ENCODE measurements around the gene KLHL36.

KLHL36 gene

DNA sequence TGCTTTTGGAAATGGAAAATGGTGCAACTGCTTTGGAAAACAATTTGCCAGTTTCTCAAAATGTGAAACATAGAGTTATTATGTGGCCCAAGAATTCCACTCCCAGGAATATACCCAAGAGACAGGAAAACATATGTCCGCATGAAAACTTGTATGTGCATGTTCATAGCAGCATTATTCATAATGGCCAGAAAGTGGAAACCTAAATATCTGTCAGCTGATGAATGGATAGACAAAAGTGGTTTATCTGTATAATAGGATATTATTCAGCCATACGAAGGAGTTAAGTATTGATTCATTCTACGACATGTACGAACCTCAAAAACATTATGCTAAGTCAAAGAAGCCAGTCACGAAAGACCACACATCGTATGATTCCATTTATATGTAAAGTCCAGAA is 22.8 kb upstream of the KLHL36 start:
- Histone ChIP-seq H3K4me1 (ENCODE audit: insufficient read depth, low read length, poor library complexity, severe bottlenecking) (no peaks in the 10 kb centered on the region), H3K27me3 (ENCODE audit: insufficient read depth, low read length, poor library complexity, severe bottlenecking) (no peaks in the 10 kb centered on the region), H3K4me3 (ENCODE audit: low read length, poor library complexity, severe bottlenecking) (no peak overlapping the region), H2AFZ (ENCODE audit: low read length) (no peak overlapping the region), H3K36me3 (ENCODE audit: insufficient read depth, low read length) (no peaks in the 10 kb centered on the region), H4K20me1 (ENCODE audit: insufficient read depth, low read length, poor library complexity, severe bottlenecking) (no peaks in the 10 kb centered on the region), H3K4me2 (ENCODE audit: low read depth, low read length, poor library complexity, severe bottlenecking) (no peak overlapping the region), H3K9me3 (ENCODE audit: insufficient read depth, low read depth, low read length) (no peaks in the 10 kb centered on the region), H3K9me2 (replicated peaks; ENCODE audit: low read depth, low read length) (no peaks in the 10 kb centered on the region), H3K79me2 (ENCODE audit: insufficient read depth, low read length) (no peaks in the 10 kb centered on the region), H3K9ac (ENCODE audit: low read depth, low read length, poor library complexity, severe bottlenecking) (no peak overlapping the region), H3F3A (ENCODE audit: low read depth) (no peaks in the 10 kb centered on the region)
- TF ChIP-seq CTCF (conservative IDR thresholded peaks at IDR 0.05; ENCODE audit: low read length): no peak
- TF ChIP-seq EZH2phosphoT487 (IDR thresholded peaks at IDR 0.05; ENCODE audit: borderline replicate concordance): no peak

GRCh38 chr16:84628226-84628731 is 20.0 kb upstream of the KLHL36 start:
- Histone ChIP-seq H3K9ac (ENCODE audit: low read depth, low read length, poor library complexity, severe bottlenecking) (no peak overlapping the region), H3K4me2 (ENCODE audit: low read depth, low read length, poor library complexity, severe bottlenecking) (no peak overlapping the region)

GRCh38 chr16:84629580-84629979 is 18.7 kb upstream of the KLHL36 start:
- Histone ChIP-seq H2AFZ (ENCODE audit: low read length) (no peak overlapping the region), H3K9me2 (replicated peaks; ENCODE audit: low read depth, low read length) (no peaks in the 10 kb centered on the region), H3K4me3 (ENCODE audit: low read length, poor library complexity, severe bottlenecking) (no peak overlapping the region), H3K9me3 (ENCODE audit: insufficient read depth, low read depth, low read length) (no peaks in the 10 kb centered on the region), H3F3A (ENCODE audit: low read depth) (no peaks in the 10 kb centered on the region), H3K79me2 (ENCODE audit: insufficient read depth, low read length) (no peaks in the 10 kb centered on the region), H3K36me3 (ENCODE audit: insufficient read depth, low read length) (no peaks in the 10 kb centered on the region), H3K4me2 (ENCODE audit: low read depth, low read length, poor library complexity, severe bottlenecking) (no peak overlapping the region), H3K9ac (ENCODE audit: low read depth, low read length, poor library complexity, severe bottlenecking) (no peak overlapping the region), H3K4me1 (ENCODE audit: insufficient read depth, low read length, poor library complexity, severe bottlenecking) (no peaks in the 10 kb centered on the region), H3K27me3 (ENCODE audit: insufficient read depth, low read length, poor library complexity, severe bottlenecking) (no peaks in the 10 kb centered on the region), H4K20me1 (ENCODE audit: insufficient read depth, low read length, poor library complexity, severe bottlenecking) (no peaks in the 10 kb centered on the region)
- TF ChIP-seq EZH2phosphoT487 (IDR thresholded peaks at IDR 0.05; ENCODE audit: borderline replicate concordance) (no peak), CTCF (conservative IDR thresholded peaks at IDR 0.05; ENCODE audit: low read length) (no peak)

More at GRCh38 chr16:84628226-84628731, 20.0 kb upstream of the KLHL36 start:
- Histone ChIP-seq H3K9me3 (ENCODE audit: insufficient read depth, low read depth, low read length) (no peaks in the 10 kb centered on the region), H2AFZ (ENCODE audit: low read length) (no peak overlapping the region), H3K4me3 (ENCODE audit: low read length, poor library complexity, severe bottlenecking) (no peak overlapping the region), H3F3A (ENCODE audit: low read depth) (no peaks in the 10 kb centered on the region), H3K36me3 (ENCODE audit: insufficient read depth, low read length) (no peaks in the 10 kb centered on the region), H3K79me2 (ENCODE audit: insufficient read depth, low read length) (no peaks in the 10 kb centered on the region), H3K4me1 (ENCODE audit: insufficient read depth, low read length, poor library complexity, severe bottlenecking) (no peaks in the 10 kb centered on the region), H4K20me1 (ENCODE audit: insufficient read depth, low read length, poor library complexity, severe bottlenecking) (no peaks in the 10 kb centered on the region), H3K27me3 (ENCODE audit: insufficient read depth, low read length, poor library complexity, severe bottlenecking) (no peaks in the 10 kb centered on the region), H3K9me2 (replicated peaks; ENCODE audit: low read depth, low read length) (no peaks in the 10 kb centered on the region)
- no peak for TF ChIP-seq EZH2phosphoT487 (IDR thresholded peaks at IDR 0.05; ENCODE audit: borderline replicate concordance)
- TF ChIP-seq CTCF (conservative IDR thresholded peaks at IDR 0.05; ENCODE audit: low read length): no peak

All from Loucy (cell line).